ENCODE results near the gene TGFBI. TPM values are rescaled to one million over a fixed set of nuclear protein-coding genes. Genes with fewer than 3 reads are reported as not detected.

TGFBI gene
- total RNA-seq, 1 experiment from 2014 or later: 142 TPM

DNA sequence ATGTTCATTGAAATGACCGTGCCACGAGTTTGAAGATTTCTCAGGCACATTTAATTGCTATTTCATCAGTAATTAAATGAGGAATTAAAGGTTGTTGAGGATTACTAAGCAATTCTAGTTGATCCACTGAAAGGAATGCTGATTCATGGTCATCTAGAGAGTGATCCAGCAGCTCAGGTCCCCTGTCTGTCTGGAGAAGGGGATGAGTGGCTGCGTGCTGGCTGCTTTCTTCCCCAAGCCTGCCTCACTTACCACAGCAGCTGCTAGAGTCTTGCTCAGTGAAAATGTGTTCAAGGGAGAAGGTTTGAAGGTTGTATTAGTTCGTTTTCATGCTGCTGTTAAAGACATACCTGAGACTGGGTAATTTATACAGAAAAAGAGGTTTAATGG is 7.8 kb upstream of the TGFBI start:
- ChIA-PET POLR2A (no interaction called here), CTCF (no interaction called here)
- TF ChIP-seq, protein P1, sequence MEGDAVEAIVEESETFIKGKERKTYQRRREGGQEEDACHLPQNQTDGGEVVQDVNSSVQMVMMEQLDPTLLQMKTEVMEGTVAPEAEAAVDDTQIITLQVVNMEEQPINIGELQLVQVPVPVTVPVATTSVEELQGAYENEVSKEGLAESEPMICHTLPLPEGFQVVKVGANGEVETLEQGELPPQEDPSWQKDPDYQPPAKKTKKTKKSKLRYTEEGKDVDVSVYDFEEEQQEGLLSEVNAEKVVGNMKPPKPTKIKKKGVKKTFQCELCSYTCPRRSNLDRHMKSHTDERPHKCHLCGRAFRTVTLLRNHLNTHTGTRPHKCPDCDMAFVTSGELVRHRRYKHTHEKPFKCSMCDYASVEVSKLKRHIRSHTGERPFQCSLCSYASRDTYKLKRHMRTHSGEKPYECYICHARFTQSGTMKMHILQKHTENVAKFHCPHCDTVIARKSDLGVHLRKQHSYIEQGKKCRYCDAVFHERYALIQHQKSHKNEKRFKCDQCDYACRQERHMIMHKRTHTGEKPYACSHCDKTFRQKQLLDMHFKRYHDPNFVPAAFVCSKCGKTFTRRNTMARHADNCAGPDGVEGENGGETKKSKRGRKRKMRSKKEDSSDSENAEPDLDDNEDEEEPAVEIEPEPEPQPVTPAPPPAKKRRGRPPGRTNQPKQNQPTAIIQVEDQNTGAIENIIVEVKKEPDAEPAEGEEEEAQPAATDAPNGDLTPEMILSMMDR (IDR thresholded peaks at IDR 0.05; ENCODE audit: insufficient read depth in 1 of 2, low read depth in 1 of 2, low read length in 1 of 2, severe bottlenecking in 1 of 2, unreplicated experiment in 1 of 2): no peak
- H3K9me3 ChIP-seq: no peaks in the 10 kb centered on the region
- no peaks in the 10 kb centered on the region for H3K4me1 Mint-ChIP-seq (ENCODE audit: low read depth, unreplicated experiment)
- no TSS peak for BruUV-seq (replicated peaks)
- H3K4me3 ChIP-seq (ENCODE audit: low read depth, low read length): no peak overlapping the region
- H3K4me3 Mint-ChIP-seq (ENCODE audit: unreplicated experiment): no peak overlapping the region
- H3K36me3 Mint-ChIP-seq (ENCODE audit: insufficient read depth, unreplicated experiment): no peaks in the 10 kb centered on the region
- no peaks in the 10 kb centered on the region for H3K4me1 ChIP-seq
- intact Hi-C loops (cut with micrococcal nuclease; ENCODE audit: unreplicated experiment): no loop called here
- H3K36me3 ChIP-seq (ENCODE audit: control insufficient read depth, insufficient read depth, low read length): no peaks in the 10 kb centered on the region
- no peaks in the 10 kb centered on the region for H3K9me3 Mint-ChIP-seq (ENCODE audit: unreplicated experiment)
- no peaks in the 10 kb centered on the region for H3K27me3 Mint-ChIP-seq (ENCODE audit: insufficient read depth, unreplicated experiment)
- no peak for DNase-seq
- no peak overlapping the region for H3K27ac Mint-ChIP-seq (ENCODE audit: unreplicated experiment)
- H3K27me3 ChIP-seq (replicated peaks; ENCODE audit: control insufficient read depth, insufficient read depth, low read length): no peaks in the 10 kb centered on the region

DNA sequence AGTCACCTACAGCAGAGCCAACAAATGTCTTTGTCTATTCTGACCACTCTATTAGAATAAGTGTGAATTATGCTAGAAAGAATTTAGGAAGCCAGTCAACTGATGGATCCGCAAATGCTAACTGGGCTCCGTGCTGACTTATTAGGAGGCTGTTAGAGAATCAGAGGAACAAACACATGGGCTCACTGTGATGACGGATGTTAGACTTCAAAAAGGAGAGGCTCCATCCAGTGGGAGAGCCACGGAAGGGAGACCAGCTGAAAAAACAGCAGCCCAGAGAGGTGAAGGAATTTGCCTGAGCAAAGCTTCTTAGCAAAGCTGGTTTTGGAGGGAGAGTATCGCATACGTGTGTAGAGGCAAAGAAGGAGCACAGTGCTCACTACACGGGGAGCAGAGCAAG is 5.8 kb upstream of the TGFBI start:
- H3K27me3 ChIP-seq (replicated peaks; ENCODE audit: control insufficient read depth, insufficient read depth, low read length): no peaks in the 10 kb centered on the region
- no peaks in the 10 kb centered on the region for H3K36me3 ChIP-seq (ENCODE audit: control insufficient read depth, insufficient read depth, low read length)
- TF ChIP-seq, protein P1 (IDR thresholded peaks at IDR 0.05; ENCODE audit: insufficient read depth in 1 of 2, low read depth in 1 of 2, low read length in 1 of 2, severe bottlenecking in 1 of 2, unreplicated experiment in 1 of 2): no peak
- H3K4me1 Mint-ChIP-seq (ENCODE audit: low read depth, unreplicated experiment): no peaks in the 10 kb centered on the region
- no peak overlapping the region for H3K27ac Mint-ChIP-seq (ENCODE audit: unreplicated experiment)
- H3K4me3 Mint-ChIP-seq (ENCODE audit: unreplicated experiment): no peak overlapping the region
- ChIA-PET CTCF (no interaction called here), POLR2A (no interaction called here)
- H3K4me1 ChIP-seq: no peaks in the 10 kb centered on the region
- H3K36me3 Mint-ChIP-seq (ENCODE audit: insufficient read depth, unreplicated experiment): no peaks in the 10 kb centered on the region
- DNase-seq: no peak
- no peak overlapping the region for H3K4me3 ChIP-seq (ENCODE audit: low read depth, low read length)
- intact Hi-C loops (cut with micrococcal nuclease; ENCODE audit: unreplicated experiment): no loop called here
- no TSS peak for BruUV-seq (replicated peaks)
- H3K9me3 ChIP-seq: no peaks in the 10 kb centered on the region
- H3K9me3 Mint-ChIP-seq (ENCODE audit: unreplicated experiment): no peaks in the 10 kb centered on the region
- H3K27me3 Mint-ChIP-seq (ENCODE audit: insufficient read depth, unreplicated experiment): no peaks in the 10 kb centered on the region

DNA sequence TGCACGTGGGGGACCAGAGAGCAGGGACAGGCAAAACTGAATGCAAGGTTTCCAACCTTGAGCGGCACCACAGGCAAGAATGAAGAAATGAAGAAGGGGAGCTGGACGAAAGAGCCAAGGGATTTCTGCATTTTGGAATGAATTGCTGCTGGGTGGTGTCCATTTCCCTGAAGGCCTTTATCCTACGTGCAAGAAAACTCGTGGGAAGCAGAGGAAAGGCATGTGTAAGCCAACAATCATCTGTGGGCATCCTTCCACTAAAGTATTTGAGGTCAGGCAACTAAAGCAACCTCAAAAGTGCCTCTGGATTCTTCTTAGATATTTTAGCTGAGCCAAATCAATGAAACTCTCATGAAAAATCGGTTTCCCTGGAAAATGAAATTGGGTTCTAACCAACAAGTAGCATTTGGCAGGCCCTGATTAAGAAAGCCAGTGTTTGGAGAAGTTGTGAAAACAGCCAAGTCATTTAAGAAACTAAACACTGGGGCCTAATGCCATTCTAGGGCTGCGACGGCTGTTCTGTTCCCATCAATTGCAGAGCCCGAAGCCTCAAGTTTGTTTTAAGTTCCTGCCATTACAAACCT is 4.7 kb upstream of the TGFBI start:
- CTCF ChIA-PET: no interaction called here
- no peaks in the 10 kb centered on the region for H3K4me1 Mint-ChIP-seq (ENCODE audit: low read depth, unreplicated experiment)

More for the DNA sequence above, 4.7 kb upstream of the TGFBI start:
- no peaks in the 10 kb centered on the region for H3K9me3 ChIP-seq
- no peaks in the 10 kb centered on the region for H3K9me3 Mint-ChIP-seq (ENCODE audit: unreplicated experiment)
- H3K27ac Mint-ChIP-seq (ENCODE audit: unreplicated experiment): no peak overlapping the region
- intact Hi-C loops (cut with micrococcal nuclease; ENCODE audit: unreplicated experiment): no loop called here
- H3K36me3 ChIP-seq (ENCODE audit: control insufficient read depth, insufficient read depth, low read length): no peaks in the 10 kb centered on the region
- H3K4me3 Mint-ChIP-seq (ENCODE audit: unreplicated experiment): no peak overlapping the region
- no peak overlapping the region for H3K4me3 ChIP-seq (ENCODE audit: low read depth, low read length)
- H3K4me1 ChIP-seq: peaks cover 4% of the 10 kb centered on the region; the same call in 1 of the 2 replicates
- BruUV-seq (replicated peaks): no TSS peak
- H3K27me3 ChIP-seq (replicated peaks; ENCODE audit: control insufficient read depth, insufficient read depth, low read length): no peaks in the 10 kb centered on the region
- TF ChIP-seq, protein P1 (IDR thresholded peaks at IDR 0.05; ENCODE audit: insufficient read depth in 1 of 2, low read depth in 1 of 2, low read length in 1 of 2, severe bottlenecking in 1 of 2, unreplicated experiment in 1 of 2): no peak
- POLR2A ChIA-PET: no interaction called here
- no peaks in the 10 kb centered on the region for H3K27me3 Mint-ChIP-seq (ENCODE audit: insufficient read depth, unreplicated experiment)
- H3K36me3 Mint-ChIP-seq (ENCODE audit: insufficient read depth, unreplicated experiment): no peaks in the 10 kb centered on the region
- no peak for DNase-seq
